ENCODE data around the gene ACTR3C. TPM values are rescaled to one million over a fixed set of nuclear protein-coding genes. Genes with fewer than 3 reads are reported as not detected.

Gene ACTR3C
- total RNA-seq, 2 donors from 2014 or later: 20.2 to 38.0 TPM

Other genes with a start within 250 kb of the ACTR3C start
- 10 to 100 TPM; 10.1 to 12.2 TPM for gene LRRC61, start 190 bp downstream of the ACTR3C start, total RNA-seq
- gene RARRES2, start 18.1 kb upstream of the ACTR3C start, total RNA-seq: 100 to 1,000 TPM in 1 of 2 donors, 10 to 100 TPM in 1; 61.1 to 115 TPM
- 100 to 1,000 TPM; 168 to 209 TPM for gene REPIN1, start 45.3 kb upstream of the ACTR3C start, total RNA-seq
- 1 to 10 TPM; 7.1 to 8.7 TPM for gene ZNF775, start 55.8 kb upstream of the ACTR3C start, total RNA-seq
- gene GIMAP8, start 127.1 kb upstream of the ACTR3C start, total RNA-seq: 1 to 10 TPM; 2.9 to 5.5 TPM
- gene GIMAP7, start 191.3 kb upstream of the ACTR3C start, total RNA-seq: 1 to 10 TPM; 4.5 to 8.7 TPM
- gene GIMAP4, start 243.8 kb upstream of the ACTR3C start, total RNA-seq: 10 to 100 TPM in 1 of 2 donors, 1 to 10 TPM in 1; 8.4 to 16.2 TPM

Measured in left colon (tissue), 2 donors.